ENCODE measurements around the gene VWF.

DNA sequence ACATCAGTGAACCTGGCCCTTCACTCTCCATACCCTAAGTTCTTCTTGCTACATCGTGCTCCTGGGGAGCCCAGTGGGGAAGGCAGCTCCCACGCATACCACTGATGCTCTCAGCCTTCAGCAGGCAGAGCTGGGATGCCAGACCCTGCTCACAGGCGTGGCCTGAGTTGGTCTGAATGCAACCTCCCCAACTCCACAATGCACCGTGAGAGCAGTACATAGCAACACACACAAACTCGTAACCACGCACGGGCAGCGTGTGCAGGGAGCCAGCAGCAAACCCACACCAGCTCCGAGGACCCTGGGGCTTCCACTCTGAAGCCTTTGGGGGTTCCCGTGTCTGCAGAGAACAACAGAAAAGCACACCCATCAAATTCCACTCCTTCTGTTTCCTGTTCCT is 216.7 kb downstream of the VWF start:
- TF ChIP-seq POLR2A (IDR thresholded peaks at IDR 0.05) = no peak
- TF ChIP-seq, protein P1, sequence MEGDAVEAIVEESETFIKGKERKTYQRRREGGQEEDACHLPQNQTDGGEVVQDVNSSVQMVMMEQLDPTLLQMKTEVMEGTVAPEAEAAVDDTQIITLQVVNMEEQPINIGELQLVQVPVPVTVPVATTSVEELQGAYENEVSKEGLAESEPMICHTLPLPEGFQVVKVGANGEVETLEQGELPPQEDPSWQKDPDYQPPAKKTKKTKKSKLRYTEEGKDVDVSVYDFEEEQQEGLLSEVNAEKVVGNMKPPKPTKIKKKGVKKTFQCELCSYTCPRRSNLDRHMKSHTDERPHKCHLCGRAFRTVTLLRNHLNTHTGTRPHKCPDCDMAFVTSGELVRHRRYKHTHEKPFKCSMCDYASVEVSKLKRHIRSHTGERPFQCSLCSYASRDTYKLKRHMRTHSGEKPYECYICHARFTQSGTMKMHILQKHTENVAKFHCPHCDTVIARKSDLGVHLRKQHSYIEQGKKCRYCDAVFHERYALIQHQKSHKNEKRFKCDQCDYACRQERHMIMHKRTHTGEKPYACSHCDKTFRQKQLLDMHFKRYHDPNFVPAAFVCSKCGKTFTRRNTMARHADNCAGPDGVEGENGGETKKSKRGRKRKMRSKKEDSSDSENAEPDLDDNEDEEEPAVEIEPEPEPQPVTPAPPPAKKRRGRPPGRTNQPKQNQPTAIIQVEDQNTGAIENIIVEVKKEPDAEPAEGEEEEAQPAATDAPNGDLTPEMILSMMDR (IDR thresholded peaks at IDR 0.05) = no peak
